WTC11 (cell line): ENCODE measurements around the gene NCKAP5. TPM values are rescaled to one million over a fixed set of nuclear protein-coding genes. Genes with fewer than 3 reads are reported as not detected.

ENCODE experiments used
- ATAC-seq: fragments of 200-7000 bp; cut with Tn5 transposase; 2 replicates; pipeline ENCODE4 v1.10.0; 2021; ENCODE audit warnings: mild to moderate bottlenecking, moderate library complexity
- CTCF ChIA-PET: fragments of 300-600 bp; sonication (Branson Sonifier 250); formaldehyde crosslinking; loops from one replicate; lab custom pipeline; 2021; ENCODE audit warnings: antibody characterized with exemption; lab: Charles Lee
- POLR2A ChIA-PET: fragments of 350-600 bp; sonication (Branson Sonifier 250); formaldehyde crosslinking; loops from one replicate; lab custom pipeline; 2021; ENCODE audit warnings: antibody characterized with exemption; lab: Charles Lee
- DNase-seq: peaks from one replicate; pipeline ENCODE4 v3.0.0; 2021; ENCODE audit warnings: low spot score
- H3K27ac Mint-ChIP-seq: 2 replicates; pipeline ENCODE4 v1.8.0; 2021; ENCODE audit warnings: mixed read lengths
- H3K27me3 Mint-ChIP-seq: 2 replicates; pipeline ENCODE4 v1.8.0; 2021; ENCODE audit warnings: low read depth, mild to moderate bottlenecking, moderate library complexity, mixed read lengths
- H3K36me3 Mint-ChIP-seq: 2 replicates; pipeline ENCODE4 v1.8.0; 2021; ENCODE audit warnings: mixed read lengths
- H3K4me1 Mint-ChIP-seq: 2 replicates; pipeline ENCODE4 v1.8.0; 2022; ENCODE audit warnings: mixed read lengths
- H3K4me3 Mint-ChIP-seq: 2 replicates; pipeline ENCODE4 v1.8.0; 2021; ENCODE audit warnings: mild to moderate bottlenecking, moderate library complexity, mixed read lengths
- H3K9me3 Mint-ChIP-seq: 2 replicates; pipeline ENCODE4 v1.8.0; 2021; ENCODE audit warnings: mixed read lengths
- ATF1 ChIP-seq: sonication (generic); formaldehyde crosslinking; IDR thresholded peaks from 2 replicates; pipeline ENCODE4 v1.8.1; 2023; ENCODE audit warnings: mild to moderate bottlenecking, moderate library complexity, missing genetic modification reagents
- FOXJ3 ChIP-seq: sonication (generic); formaldehyde crosslinking; IDR thresholded peaks from 2 replicates; pipeline ENCODE4 v1.9.0; 2021; ENCODE audit warnings: missing genetic modification reagents, mild to moderate bottlenecking, borderline replicate concordance
- FOXP1 ChIP-seq: sonication (generic); formaldehyde crosslinking; IDR thresholded peaks from 2 replicates; pipeline ENCODE4 v1.8.0; 2022; ENCODE audit warnings: missing genetic modification reagents, mild to moderate bottlenecking, moderate library complexity, borderline replicate concordance
- GRHL2 ChIP-seq: fragments of 250-450 bp; sonication (Bioruptor Pico); IDR thresholded peaks from 2 replicates; pipeline ENCODE4 v1.8.0; 2022; ENCODE audit warnings: mild to moderate bottlenecking, moderate library complexity; ENCODE audit not compliant: insufficient replicate concordance, severe bottlenecking
- IRF2 ChIP-seq: sonication (generic); formaldehyde crosslinking; IDR thresholded peaks from 2 replicates; pipeline ENCODE4 v1.8.0; 2022; ENCODE audit warnings: low read depth, missing genetic modification reagents, borderline replicate concordance
- MYBL2 ChIP-seq: sonication (generic); formaldehyde crosslinking; IDR thresholded peaks from 2 replicates; pipeline ENCODE4 v1.8.1; 2023; ENCODE audit warnings: mild to moderate bottlenecking, moderate library complexity, missing genetic modification reagents
- NFE2L1 ChIP-seq: sonication (generic); formaldehyde crosslinking; IDR thresholded peaks from 2 replicates; pipeline ENCODE4 v1.8.1; 2023; ENCODE audit warnings: missing genetic modification reagents
- OVOL2 ChIP-seq: fragments of 250-450 bp; sonication (Bioruptor Pico); IDR thresholded peaks from 2 replicates; pipeline ENCODE4 v1.9.0; 2021; ENCODE audit warnings: mild to moderate bottlenecking, borderline replicate concordance
- SMAD3 ChIP-seq: sonication (generic); formaldehyde crosslinking; IDR thresholded peaks from 2 replicates; pipeline ENCODE4 v1.8.0; 2022; ENCODE audit warnings: missing genetic modification reagents, mild to moderate bottlenecking, borderline replicate concordance
- SOX15 ChIP-seq: fragments of 250-450 bp; sonication (Bioruptor Pico); IDR thresholded peaks from 2 replicates; pipeline ENCODE4 v1.9.0; 2021; ENCODE audit warnings: mild to moderate bottlenecking
- TP53 ChIP-seq: sonication (generic); formaldehyde crosslinking; IDR thresholded peaks from 2 replicates; pipeline ENCODE4 v1.8.1; 2023; ENCODE audit warnings: mild to moderate bottlenecking, missing genetic modification reagents
- ZNF121 ChIP-seq: sonication (generic); formaldehyde crosslinking; IDR thresholded peaks from 2 replicates; pipeline ENCODE4 v1.8.0; 2023; ENCODE audit warnings: missing genetic modification reagents
- ZNF232 ChIP-seq: sonication (generic); formaldehyde crosslinking; IDR thresholded peaks from 2 replicates; pipeline ENCODE4 v1.8.0; 2022; ENCODE audit warnings: mild to moderate bottlenecking, missing genetic modification reagents
- ZNF263 ChIP-seq: sonication (generic); formaldehyde crosslinking; IDR thresholded peaks from 2 replicates; pipeline ENCODE4 v1.8.1; 2022; ENCODE audit warnings: low read depth, mild to moderate bottlenecking, moderate library complexity, missing genetic modification reagents
- ZNF396 ChIP-seq: fragments of 250-450 bp; sonication (Bioruptor Pico); IDR thresholded peaks from 2 replicates; pipeline ENCODE4 v1.8.0; 2021; ENCODE audit warnings: mild to moderate bottlenecking, moderate library complexity, borderline replicate concordance
- ZNF423 ChIP-seq: fragments of 250-450 bp; sonication (Bioruptor Pico); IDR thresholded peaks from 2 replicates; pipeline ENCODE4 v2.1.2; 2022; ENCODE audit warnings: mild to moderate bottlenecking, moderate library complexity
- total RNA-seq: library from RNA; stranded (reverse); gene quantifications from 3 replicates; pipeline ENCODE4 v1.2.3, GENCODE V29; 2021
- TF ChIP-seq, protein P1 (sequence below): fragments of 250-450 bp; sonication (Bioruptor Pico); IDR thresholded peaks from 2 replicates; pipeline ENCODE4 v1.9.0; 2021; ENCODE audit warnings: mild to moderate bottlenecking
- TF ChIP-seq, protein P2 (sequence below): sonication (generic); formaldehyde crosslinking; IDR thresholded peaks from 2 replicates; pipeline ENCODE4 v1.8.1; 2023; ENCODE audit warnings: mild to moderate bottlenecking, missing genetic modification reagents, moderate library complexity
- TF ChIP-seq, protein P3 (sequence below): sonication (generic); formaldehyde crosslinking; conservative IDR thresholded peaks from 2 replicates; pipeline ENCODE4 v1.8.1; 2023; ENCODE audit warnings: mild to moderate bottlenecking, low read depth, missing genetic modification reagents, moderate library complexity
- TF ChIP-seq, protein P4 (sequence below): sonication (generic); formaldehyde crosslinking; IDR thresholded peaks from 2 replicates; pipeline ENCODE4 v1.8.1; 2022; ENCODE audit warnings: mild to moderate bottlenecking, missing genetic modification reagents, moderate library complexity, borderline replicate concordance
- TF ChIP-seq, protein P5 (sequence below): fragments of 250-450 bp; sonication (Bioruptor Pico); IDR thresholded peaks from 2 replicates; pipeline ENCODE4 v1.8.0; 2021; ENCODE audit warnings: mild to moderate bottlenecking
- TF ChIP-seq, protein P6 (sequence below): sonication (generic); formaldehyde crosslinking; IDR thresholded peaks from 2 replicates; pipeline ENCODE4 v1.8.1; 2022; ENCODE audit warnings: mild to moderate bottlenecking, moderate library complexity, missing genetic modification reagents

The NCKAP5 gene
- total RNA-seq, 1 experiment from 2014 or later: 0.55 TPM

DNA sequence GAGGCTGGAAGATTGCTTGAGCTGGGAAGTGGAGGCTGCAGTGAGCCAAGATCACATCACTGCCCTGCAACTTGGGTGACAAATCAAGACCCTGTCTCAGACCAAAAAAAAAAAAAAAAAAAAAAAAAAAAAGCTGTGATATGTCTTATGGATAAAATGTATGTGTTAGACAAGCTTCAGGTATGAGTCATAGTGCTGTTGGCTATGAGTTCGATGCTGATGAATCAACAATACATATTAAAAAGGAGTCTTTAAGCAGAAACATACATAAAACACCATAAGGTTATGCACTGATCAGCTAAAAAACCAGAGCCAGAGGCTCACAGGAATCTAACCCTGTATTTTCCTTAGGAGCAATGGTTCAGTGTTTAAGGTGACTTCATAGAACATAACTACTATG lies 332.3 kb downstream of the NCKAP5 start:
- CTCF ChIA-PET: no interaction called here
- H3K27ac Mint-ChIP-seq: no peak overlapping the region

DNA sequence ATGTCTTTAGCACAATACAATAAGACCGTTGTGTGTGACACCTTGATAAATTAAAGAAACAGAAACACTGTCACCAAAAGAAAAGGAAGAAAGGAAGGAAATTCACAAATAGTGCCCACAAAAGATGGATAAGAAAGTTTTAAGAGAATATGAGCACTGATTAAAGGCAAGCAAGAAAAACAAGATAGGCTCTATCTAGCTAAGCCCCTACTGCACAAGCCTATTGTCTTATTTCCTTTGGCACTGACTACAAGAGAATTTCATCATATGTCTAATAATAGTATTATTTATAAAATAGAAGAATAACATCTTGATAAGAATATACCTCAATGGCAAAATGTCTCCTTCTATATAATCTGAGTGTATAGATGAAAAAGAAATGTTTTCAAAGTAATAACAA lies 335.7 kb downstream of the NCKAP5 start:
- H3K27ac Mint-ChIP-seq: no peak overlapping the region
- H3K4me3 Mint-ChIP-seq: no peak overlapping the region
- TF ChIP-seq MYBL2 (CRISPR knock-in tag) (no peak), SOX15 (CRISPR knock-in tag) (no peak), ZNF121 (CRISPR knock-in tag) (no peak), ZNF423 (CRISPR knock-in tag) (no peak), ZNF396 (no peak), OVOL2 (no peak)
- POLR2A ChIA-PET: no interaction called here
- H3K36me3 Mint-ChIP-seq: no peaks in the 10 kb centered on the region
- CTCF ChIA-PET: no interaction called here
- H3K27me3 Mint-ChIP-seq: no peaks in the 10 kb centered on the region
- ATAC-seq (no peak), DNase-seq (no peak)
- H3K9me3 Mint-ChIP-seq: no peaks in the 10 kb centered on the region
- no peaks in the 10 kb centered on the region for H3K4me1 Mint-ChIP-seq

More for the DNA sequence above, 332.3 kb downstream of the NCKAP5 start:
- no peak for DNase-seq
- Mint-ChIP-seq H3K36me3 (no peaks in the 10 kb centered on the region), H3K4me1 (no peaks in the 10 kb centered on the region), H3K9me3 (no peaks in the 10 kb centered on the region), H3K4me3 (no peak overlapping the region), H3K27me3 (no peaks in the 10 kb centered on the region)
- TF ChIP-seq, protein P1, sequence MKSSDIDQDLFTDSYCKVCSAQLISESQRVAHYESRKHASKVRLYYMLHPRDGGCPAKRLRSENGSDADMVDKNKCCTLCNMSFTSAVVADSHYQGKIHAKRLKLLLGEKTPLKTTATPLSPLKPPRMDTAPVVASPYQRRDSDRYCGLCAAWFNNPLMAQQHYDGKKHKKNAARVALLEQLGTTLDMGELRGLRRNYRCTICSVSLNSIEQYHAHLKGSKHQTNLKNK (CRISPR knock-in tag): no peak
- TF ChIP-seq TP53 (CRISPR knock-in tag) (no peak), IRF2 (no peak), ZNF121 (CRISPR knock-in tag) (no peak)
- POLR2A ChIA-PET: interaction anchor here (0.6 kb wide), 1 partner anchor 1753 kb away, joined by 4 read pairs; no protein-coding TSS in a partner anchor
- no peak for ATAC-seq

DNA sequence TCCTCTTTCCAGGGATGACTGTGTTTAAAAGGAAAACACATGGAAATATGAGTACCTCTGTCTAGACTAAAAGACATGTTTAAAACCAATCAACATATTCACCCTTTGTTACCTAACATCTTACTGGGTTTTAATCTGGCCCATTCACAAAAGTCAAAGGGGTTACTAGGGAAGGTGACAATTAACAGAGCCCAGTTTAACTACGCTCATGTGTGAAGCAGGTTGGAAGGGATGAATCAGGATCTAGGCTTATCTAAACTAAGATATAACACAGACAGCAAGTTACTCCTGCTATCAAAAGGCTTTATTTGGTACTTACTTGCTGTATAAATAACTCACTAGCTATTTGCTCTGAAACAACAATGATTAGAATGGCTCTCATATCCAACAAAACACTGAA lies 337.0 kb downstream of the NCKAP5 start:
- no peak for ATAC-seq
- H3K27ac Mint-ChIP-seq: no peak overlapping the region
- POLR2A ChIA-PET: no interaction called here

DNA sequence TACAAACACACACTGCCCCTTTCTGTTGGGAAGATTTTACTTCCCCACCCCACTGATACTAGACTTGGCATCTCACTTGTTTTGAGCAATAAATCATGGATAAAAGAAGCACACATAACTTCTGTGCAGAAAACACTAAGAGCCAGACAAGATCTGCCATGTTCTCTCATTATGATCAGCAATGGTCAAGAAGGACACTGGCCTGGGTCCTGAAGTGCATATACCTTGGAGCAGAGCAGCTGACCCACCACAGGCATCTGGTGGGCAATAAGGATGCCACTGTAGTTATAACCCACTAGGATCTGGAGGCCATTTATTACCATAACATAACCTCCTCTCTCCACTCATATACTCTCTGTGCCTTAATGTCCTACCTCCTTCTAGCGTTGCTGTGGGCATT lies 338.3 kb downstream of the NCKAP5 start:
- Mint-ChIP-seq H3K27ac (no peak overlapping the region), H3K27me3 (no peaks in the 10 kb centered on the region)
- CTCF ChIA-PET: no interaction called here
- TF ChIP-seq, protein P2, sequence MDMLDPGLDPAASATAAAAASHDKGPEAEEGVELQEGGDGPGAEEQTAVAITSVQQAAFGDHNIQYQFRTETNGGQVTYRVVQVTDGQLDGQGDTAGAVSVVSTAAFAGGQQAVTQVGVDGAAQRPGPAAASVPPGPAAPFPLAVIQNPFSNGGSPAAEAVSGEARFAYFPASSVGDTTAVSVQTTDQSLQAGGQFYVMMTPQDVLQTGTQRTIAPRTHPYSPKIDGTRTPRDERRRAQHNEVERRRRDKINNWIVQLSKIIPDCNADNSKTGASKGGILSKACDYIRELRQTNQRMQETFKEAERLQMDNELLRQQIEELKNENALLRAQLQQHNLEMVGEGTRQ (CRISPR knock-in tag): no peak
- no peak for TF ChIP-seq NFE2L1 (CRISPR knock-in tag)
- TF ChIP-seq GRHL2 (CRISPR knock-in tag): no peak
- TF ChIP-seq ZNF396: no peak
- no peak for TF ChIP-seq TP53 (CRISPR knock-in tag)
- TF ChIP-seq, protein P3, sequence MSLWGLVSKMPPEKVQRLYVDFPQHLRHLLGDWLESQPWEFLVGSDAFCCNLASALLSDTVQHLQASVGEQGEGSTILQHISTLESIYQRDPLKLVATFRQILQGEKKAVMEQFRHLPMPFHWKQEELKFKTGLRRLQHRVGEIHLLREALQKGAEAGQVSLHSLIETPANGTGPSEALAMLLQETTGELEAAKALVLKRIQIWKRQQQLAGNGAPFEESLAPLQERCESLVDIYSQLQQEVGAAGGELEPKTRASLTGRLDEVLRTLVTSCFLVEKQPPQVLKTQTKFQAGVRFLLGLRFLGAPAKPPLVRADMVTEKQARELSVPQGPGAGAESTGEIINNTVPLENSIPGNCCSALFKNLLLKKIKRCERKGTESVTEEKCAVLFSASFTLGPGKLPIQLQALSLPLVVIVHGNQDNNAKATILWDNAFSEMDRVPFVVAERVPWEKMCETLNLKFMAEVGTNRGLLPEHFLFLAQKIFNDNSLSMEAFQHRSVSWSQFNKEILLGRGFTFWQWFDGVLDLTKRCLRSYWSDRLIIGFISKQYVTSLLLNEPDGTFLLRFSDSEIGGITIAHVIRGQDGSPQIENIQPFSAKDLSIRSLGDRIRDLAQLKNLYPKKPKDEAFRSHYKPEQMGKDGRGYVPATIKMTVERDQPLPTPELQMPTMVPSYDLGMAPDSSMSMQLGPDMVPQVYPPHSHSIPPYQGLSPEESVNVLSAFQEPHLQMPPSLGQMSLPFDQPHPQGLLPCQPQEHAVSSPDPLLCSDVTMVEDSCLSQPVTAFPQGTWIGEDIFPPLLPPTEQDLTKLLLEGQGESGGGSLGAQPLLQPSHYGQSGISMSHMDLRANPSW (CRISPR knock-in tag): no peak
- no peak for TF ChIP-seq FOXJ3 (CRISPR knock-in tag)
- TF ChIP-seq, protein P4, sequence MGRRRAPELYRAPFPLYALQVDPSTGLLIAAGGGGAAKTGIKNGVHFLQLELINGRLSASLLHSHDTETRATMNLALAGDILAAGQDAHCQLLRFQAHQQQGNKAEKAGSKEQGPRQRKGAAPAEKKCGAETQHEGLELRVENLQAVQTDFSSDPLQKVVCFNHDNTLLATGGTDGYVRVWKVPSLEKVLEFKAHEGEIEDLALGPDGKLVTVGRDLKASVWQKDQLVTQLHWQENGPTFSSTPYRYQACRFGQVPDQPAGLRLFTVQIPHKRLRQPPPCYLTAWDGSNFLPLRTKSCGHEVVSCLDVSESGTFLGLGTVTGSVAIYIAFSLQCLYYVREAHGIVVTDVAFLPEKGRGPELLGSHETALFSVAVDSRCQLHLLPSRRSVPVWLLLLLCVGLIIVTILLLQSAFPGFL: no peak
- no peak for TF ChIP-seq ZNF263 (CRISPR knock-in tag)
- no peak for TF ChIP-seq FOXP1 (CRISPR knock-in tag)
- no peak for TF ChIP-seq ATF1 (CRISPR knock-in tag)
- TF ChIP-seq ZNF232: no peak
- TF ChIP-seq, protein P5, sequence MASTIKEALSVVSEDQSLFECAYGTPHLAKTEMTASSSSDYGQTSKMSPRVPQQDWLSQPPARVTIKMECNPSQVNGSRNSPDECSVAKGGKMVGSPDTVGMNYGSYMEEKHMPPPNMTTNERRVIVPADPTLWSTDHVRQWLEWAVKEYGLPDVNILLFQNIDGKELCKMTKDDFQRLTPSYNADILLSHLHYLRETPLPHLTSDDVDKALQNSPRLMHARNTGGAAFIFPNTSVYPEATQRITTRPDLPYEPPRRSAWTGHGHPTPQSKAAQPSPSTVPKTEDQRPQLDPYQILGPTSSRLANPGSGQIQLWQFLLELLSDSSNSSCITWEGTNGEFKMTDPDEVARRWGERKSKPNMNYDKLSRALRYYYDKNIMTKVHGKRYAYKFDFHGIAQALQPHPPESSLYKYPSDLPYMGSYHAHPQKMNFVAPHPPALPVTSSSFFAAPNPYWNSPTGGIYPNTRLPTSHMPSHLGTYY (CRISPR knock-in tag): no peak
- TF ChIP-seq, protein P6, sequence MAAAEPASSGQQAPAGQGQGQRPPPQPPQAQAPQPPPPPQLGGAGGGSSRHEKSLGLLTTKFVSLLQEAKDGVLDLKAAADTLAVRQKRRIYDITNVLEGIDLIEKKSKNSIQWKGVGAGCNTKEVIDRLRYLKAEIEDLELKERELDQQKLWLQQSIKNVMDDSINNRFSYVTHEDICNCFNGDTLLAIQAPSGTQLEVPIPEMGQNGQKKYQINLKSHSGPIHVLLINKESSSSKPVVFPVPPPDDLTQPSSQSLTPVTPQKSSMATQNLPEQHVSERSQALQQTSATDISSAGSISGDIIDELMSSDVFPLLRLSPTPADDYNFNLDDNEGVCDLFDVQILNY: no peak

More for the DNA sequence above, 337.0 kb downstream of the NCKAP5 start:
- H3K4me1 Mint-ChIP-seq: no peaks in the 10 kb centered on the region
- TF ChIP-seq SMAD3 (CRISPR knock-in tag): no peak
- TF ChIP-seq, all 79 proteins: peak for 0
- no peaks in the 10 kb centered on the region for H3K27me3 Mint-ChIP-seq
- CTCF ChIA-PET: no interaction called here
- no peaks in the 10 kb centered on the region for H3K9me3 Mint-ChIP-seq
- DNase-seq: no peak
- H3K4me3 Mint-ChIP-seq: no peak overlapping the region
- no peaks in the 10 kb centered on the region for H3K36me3 Mint-ChIP-seq

More for the DNA sequence above, 338.3 kb downstream of the NCKAP5 start:
- POLR2A ChIA-PET: no interaction called here
- ATAC-seq (no peak), DNase-seq (no peak)
- Mint-ChIP-seq H3K4me1 (no peaks in the 10 kb centered on the region), H3K4me3 (no peak overlapping the region), H3K9me3 (no peaks in the 10 kb centered on the region), H3K36me3 (no peaks in the 10 kb centered on the region)
